Activated CD4-positive, CD25-positive, alpha-beta regulatory T cell treated with anti-CD3 and anti-CD28 coated beads, Interleukin-2, amount 50 U/mL, for 72 hours (primary cell): ENCODE measurements around the gene PPP1R9A.

Source experiments
- DNase-seq: peaks from one replicate; pipeline ENCODE4 v3.0.0; 2021

PPP1R9A gene

DNA sequence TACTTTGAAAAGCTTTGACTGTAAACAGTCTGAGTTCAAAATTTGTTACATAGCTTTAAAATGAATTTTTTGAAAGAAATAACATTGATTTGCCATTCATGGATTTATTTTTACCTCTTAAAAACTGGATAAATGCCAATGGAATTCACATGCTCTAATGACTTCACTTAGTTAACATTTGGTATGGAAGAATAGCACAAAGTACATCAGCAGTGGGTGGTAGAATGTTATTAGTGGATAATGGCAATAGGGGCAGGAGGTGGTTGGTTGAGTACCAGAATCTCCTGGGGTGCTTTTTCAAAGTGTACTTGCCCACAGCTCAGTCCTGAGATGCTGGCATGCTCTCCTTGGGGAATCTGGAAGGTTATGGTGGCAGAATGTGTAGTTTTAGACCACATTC lies 4.7 kb downstream of the PPP1R9A start:
- DNase-seq = no peak

- DNase-seq = no peak
These were observed 6.0 kb downstream of the PPP1R9A start for GRCh38 chr7:94913391-94913790.

- no peak for DNase-seq
These were observed 14.5 kb downstream of the PPP1R9A start for GRCh38 chr7:94921911-94922310.

DNA sequence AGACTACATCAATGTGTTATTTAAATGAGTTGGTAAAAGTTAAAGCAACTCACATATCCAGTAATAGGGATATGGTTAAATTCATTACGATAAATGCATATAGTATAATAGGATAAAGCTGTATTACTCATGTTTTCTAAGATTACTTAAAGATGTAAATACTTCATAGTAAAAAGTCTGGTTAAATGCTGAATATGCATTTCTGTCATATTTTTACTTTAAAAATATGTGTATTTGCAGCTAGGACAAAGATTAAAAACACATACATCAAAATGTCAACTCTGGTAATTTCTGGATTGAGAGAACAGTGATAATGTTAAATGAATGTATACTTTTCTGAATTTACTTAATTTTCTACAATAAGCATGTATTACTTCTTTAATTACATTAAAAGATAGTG lies 15.1 kb downstream of the PPP1R9A start:
- DNase-seq = no peak

- DNase-seq = no peak
These were observed 16.0 kb downstream of the PPP1R9A start for GRCh38 chr7:94923412-94923811.

DNA sequence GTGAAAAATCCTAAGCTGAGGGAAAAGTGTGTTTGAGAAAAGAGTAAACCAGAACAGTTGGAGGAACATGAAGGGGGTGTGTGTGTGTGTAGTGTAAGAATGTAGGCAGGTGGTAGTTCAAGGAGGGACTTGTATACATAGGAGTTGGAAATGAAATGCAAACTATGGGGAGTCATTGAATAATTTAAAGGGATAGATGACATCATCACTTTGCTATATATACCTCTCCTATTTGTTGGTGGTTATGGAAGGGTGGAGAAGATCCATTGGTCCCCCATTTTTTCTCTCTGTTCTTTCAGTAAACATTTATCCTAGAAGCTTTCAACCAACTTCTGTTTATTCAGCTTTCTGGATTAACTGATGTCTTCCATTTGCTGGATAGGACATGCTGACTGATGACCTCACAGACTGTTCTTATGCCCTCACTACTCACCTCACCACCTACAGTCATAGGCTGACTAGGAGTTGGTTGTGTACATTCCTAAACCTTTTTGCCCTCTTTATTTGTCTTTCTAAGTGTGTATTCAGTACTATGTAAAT lies 20.8 kb downstream of the PPP1R9A start:
- DNase-seq = no peak

DNA sequence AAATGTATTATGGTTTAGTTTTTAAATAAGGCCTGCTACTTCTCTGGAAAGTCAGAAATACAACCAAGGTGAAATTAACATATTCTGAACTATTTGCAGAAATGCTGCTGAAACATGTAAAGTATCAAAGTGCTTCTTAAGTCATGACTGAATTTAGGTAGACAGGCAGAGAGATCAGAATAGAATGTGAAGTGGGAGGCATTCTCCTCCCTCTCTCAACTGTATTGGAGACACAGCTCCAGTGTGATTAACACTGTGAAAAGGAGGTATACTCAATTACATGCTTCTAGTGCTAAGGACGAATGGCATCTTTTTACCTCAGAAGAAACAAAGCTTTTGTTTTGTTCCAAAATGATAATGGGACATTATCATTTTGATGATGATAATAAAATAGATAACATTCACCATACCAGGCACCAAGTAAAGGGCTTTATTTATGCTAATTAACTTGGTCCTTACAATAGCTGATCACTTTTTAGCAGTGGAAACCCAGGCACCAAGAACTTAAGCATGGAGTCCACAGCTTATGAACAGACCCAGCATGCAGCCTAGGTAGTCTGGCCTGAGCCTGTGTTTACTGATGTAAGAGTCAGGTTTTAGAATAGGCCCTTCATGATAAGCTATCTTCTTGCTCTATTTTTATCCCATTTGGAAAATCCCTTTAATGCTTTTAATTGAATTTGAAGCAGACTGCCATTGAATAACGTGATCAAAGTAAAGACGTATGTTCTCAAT lies 26.0 kb downstream of the PPP1R9A start:
- DNase-seq = no peak

DNA sequence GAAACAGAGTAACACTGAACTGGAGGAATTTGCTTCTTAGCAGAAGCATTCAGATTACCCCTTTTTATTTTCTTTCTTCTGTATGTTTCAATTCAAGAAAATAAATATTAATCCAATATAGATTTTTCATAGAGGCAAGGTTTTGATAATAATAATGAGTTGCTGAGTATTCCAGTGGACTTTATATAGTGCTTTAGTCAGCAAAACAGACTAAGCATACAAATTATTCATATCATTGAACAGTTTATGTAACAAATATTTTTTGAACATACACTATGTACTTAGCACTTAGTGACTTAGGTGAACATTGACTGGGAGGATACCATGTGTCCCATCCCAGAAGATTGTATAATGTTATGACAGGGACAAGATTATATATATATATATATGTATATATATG lies 32.0 kb downstream of the PPP1R9A start:
- no peak for DNase-seq

GRCh38 chr7:94940241-94940640 lies 32.8 kb downstream of the PPP1R9A start:
- no peak for DNase-seq

- no peak for DNase-seq
These were observed 34.6 kb downstream of the PPP1R9A start for GRCh38 chr7:94941844-94942632.

DNA sequence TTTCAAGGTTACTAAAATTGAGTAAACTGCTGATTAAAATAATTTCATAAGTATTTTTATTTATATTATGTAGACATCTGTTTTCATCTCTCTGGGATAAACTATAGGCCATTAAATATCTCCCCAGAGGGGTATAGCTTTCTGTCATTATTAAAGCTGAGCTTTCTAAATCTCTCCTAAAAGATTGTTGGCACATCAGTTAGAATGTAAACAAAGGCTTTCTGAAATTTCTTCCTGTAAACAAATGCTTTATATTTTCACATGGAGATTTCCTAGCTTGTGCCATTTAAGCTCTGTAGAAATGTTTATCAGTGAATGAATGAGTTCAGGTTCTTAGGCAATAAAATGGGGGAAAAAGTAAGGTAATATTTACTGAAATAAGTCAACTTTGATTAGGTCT lies 35.7 kb downstream of the PPP1R9A start:
- DNase-seq = no peak

DNA sequence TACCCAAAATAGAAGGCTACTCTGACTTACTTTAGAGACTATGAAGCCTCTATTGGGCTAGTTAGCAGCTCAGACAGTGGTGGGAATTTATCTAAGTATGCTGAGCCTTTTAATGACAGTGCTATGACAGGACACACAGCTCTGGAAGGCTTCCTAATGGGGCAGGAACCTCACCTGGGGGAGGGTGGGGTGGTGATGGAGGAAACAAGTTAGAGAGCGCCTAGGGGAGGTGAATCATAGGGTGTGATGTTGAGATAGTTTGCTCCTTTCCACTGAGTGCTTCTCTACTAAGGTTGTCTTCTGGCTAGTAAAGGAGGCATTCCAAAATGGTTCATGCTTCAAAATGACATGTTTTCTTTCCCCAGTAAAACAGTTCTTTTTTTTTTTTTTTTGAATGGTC lies 42.1 kb downstream of the PPP1R9A start:
- no peak for DNase-seq

- DNase-seq = no peak
These were observed 48.4 kb downstream of the PPP1R9A start for GRCh38 chr7:94955807-94956206.

DNA sequence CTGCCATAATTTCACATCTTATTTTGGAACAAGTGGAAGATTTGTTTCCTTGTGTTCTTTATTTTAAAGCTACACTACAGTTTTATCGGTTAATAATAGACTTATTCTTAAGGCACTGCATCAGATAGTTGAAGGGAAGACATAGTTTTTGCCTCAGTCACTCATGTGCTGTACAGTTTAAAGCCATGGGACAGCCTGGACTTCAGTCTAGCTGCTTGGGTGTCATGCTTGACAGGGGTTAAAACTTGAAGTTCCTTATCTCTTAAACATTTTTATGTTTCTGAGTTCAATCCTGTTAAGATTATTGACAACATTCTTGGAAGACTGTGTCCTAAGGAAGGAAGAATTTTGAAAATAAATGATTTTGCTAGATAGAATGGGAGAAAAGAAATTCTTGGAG lies 49.7 kb downstream of the PPP1R9A start:
- DNase-seq = no peak

DNA sequence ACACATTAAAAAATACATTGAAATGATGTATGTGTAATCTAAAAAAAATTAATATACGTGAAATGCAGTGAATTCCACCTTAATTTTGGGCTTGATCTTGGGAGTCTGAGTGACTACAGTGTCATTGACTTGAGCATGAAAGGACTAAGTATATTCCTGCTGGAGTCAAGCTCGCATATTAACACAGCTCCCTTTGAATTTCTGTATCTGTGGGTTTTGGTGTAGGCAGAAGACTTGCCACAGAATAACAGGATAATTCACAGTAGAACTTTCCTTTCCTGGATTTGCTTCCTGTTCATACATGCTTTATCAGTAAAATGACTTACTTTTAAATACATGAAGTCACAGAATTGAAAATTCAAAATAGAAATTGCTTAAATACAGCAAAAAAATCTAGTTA lies 55.3 kb downstream of the PPP1R9A start:
- DNase-seq = no peak

DNA sequence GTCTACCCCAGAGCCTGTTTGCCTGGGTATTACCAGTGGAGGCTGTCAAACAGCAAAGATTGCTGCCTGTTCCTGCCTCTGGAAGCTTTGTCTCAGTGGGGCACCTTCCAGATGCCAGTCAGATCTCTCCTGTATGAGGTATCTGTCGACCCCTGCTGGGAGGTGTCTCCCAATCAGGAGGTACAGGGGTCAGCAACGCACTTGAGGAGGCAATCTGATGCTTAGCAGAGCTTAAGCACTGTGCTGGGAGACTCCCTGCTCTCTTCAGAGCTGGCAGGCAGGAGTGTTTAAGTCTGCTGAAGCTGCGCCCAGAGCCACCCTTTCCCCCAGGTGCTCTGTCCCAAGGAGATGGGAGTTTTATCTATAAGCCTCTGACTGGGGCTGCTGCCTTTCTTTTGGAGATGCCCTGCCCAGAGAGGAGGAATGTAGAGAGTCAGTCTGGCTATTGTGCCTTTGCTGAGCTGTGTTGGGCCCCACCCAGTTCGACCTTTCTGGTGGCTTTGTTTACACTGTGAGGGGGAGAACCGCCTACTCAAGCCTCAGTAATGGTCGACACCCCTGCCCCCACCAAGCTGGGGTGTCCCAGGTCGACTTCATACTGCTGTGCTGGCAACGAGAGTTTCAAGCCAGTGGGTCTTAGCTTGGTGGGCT lies 62.2 kb downstream of the PPP1R9A start:
- no peak for DNase-seq

DNA sequence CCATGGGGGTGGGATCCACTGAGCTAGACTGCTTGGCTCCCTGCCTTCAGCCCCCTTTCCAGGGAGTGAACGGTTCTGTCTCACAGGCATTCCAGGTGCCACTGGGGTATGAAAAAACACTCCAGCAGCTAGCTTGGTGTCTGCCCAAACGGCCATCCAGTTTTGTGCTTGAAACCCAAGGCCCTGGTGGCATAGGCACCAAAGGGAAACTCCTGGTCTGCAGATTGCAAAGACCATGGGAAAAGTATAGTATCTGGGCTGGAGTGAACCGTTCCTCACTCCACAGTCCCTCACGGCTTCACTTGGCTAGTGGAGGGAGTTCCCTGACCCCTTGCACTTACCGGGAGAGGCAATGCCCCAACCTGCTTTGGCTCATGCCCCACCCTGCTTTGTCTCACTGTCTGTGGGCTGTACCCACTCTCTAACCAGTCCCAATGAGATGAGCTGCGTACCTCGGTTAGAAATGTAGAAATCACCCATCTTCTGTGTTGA lies 62.7 kb downstream of the PPP1R9A start:
- DNase-seq = no peak

GRCh38 chr7:94971051-94971867 lies 63.9 kb downstream of the PPP1R9A start:
- no peak for DNase-seq

DNA sequence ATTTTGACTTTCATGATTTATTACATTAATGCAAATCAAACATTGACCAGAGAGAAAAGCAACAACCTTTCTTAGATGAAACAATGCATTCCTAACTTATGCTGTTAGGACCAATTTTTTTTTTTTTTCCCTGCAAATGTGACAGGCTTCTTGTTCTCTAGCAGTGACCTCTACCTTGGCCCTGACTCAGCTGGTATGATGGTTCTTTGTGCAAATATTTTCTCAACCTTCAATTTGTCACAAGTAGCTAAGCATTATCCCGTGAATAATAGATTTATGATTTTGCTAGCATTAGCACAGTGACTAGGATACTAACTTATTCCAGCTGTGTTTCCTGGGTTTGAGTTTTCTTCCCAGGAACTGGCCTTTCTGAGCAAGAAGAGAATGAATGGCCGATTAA lies 64.9 kb downstream of the PPP1R9A start:
- DNase-seq = no peak

DNA sequence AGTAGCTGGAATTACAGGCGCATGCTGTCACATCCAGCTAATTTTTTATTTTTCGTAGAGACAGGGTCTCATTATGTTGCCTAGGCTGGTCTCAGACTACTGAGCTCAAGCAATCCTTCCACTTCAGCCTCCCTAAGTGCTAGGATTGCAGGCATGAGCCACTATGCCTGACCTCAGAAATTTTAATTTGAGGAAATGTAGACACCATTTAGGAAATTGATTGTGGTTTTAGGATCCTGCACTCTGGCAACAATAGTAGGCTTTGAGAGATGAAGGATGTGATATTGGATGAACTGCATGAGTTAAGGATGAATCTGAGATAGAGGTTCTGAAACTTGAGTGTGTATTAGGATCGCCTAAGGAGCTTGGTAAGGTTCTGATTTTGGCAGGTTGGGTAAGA lies 66.5 kb downstream of the PPP1R9A start:
- no peak for DNase-seq

GRCh38 chr7:94974423-94974822 lies 67.0 kb downstream of the PPP1R9A start:
- DNase-seq = no peak

- no peak for DNase-seq
These were observed 67.9 kb downstream of the PPP1R9A start for GRCh38 chr7:94975336-94975735.
